ENCODE measurements around the gene NUP214. TPM values are rescaled to one million over a fixed set of nuclear protein-coding genes. Genes with fewer than 3 reads are reported as not detected.

NUP214 gene
- total and polyA plus RNA-seq, 2 of the 8 experiments (the other 6 are each of a cell fraction or from before 2014, with no cell fraction given) = 28.6 to 50.2 TPM

DNA sequence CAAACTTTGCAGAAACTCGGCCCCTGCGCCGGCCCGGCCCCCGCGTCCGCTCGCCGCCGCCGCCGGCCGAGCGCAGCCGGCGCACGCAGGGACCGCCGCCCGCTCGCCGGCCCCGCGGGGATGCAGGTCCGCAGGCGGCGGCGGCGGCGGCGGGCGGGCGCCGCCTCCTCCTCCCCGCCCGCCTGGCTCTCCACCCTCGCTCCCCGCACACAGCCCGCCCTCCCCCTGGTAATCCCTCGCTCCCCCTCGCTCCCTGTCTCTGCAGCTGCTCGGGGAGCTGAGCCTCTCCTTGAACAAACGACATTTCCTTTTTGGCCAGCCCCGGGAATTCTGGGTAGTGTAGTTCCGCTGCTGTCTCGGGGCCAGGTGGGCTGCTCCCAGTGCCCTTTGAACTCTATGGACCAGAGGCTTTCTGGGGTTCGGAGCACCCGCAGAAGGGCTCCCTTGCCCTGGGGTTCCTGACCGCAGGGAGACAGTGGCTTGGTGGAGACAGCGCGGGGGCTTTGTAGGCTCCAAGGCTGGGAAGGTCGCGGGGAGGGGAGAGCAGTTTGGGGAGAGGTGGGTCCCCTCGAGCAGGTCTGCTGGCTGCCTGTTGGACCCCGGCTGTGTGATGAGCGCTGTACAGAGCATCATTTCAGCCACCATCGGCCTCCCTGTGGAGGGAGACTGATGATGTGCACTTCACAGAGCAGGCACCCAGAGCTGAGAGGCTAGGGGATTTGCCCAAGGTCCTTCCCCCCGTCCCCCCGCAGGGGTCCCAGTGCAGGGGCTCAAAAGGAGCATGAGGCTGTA lies 152.7 kb downstream of the NUP214 start (continued):
- TF ChIP-seq, protein P1, sequence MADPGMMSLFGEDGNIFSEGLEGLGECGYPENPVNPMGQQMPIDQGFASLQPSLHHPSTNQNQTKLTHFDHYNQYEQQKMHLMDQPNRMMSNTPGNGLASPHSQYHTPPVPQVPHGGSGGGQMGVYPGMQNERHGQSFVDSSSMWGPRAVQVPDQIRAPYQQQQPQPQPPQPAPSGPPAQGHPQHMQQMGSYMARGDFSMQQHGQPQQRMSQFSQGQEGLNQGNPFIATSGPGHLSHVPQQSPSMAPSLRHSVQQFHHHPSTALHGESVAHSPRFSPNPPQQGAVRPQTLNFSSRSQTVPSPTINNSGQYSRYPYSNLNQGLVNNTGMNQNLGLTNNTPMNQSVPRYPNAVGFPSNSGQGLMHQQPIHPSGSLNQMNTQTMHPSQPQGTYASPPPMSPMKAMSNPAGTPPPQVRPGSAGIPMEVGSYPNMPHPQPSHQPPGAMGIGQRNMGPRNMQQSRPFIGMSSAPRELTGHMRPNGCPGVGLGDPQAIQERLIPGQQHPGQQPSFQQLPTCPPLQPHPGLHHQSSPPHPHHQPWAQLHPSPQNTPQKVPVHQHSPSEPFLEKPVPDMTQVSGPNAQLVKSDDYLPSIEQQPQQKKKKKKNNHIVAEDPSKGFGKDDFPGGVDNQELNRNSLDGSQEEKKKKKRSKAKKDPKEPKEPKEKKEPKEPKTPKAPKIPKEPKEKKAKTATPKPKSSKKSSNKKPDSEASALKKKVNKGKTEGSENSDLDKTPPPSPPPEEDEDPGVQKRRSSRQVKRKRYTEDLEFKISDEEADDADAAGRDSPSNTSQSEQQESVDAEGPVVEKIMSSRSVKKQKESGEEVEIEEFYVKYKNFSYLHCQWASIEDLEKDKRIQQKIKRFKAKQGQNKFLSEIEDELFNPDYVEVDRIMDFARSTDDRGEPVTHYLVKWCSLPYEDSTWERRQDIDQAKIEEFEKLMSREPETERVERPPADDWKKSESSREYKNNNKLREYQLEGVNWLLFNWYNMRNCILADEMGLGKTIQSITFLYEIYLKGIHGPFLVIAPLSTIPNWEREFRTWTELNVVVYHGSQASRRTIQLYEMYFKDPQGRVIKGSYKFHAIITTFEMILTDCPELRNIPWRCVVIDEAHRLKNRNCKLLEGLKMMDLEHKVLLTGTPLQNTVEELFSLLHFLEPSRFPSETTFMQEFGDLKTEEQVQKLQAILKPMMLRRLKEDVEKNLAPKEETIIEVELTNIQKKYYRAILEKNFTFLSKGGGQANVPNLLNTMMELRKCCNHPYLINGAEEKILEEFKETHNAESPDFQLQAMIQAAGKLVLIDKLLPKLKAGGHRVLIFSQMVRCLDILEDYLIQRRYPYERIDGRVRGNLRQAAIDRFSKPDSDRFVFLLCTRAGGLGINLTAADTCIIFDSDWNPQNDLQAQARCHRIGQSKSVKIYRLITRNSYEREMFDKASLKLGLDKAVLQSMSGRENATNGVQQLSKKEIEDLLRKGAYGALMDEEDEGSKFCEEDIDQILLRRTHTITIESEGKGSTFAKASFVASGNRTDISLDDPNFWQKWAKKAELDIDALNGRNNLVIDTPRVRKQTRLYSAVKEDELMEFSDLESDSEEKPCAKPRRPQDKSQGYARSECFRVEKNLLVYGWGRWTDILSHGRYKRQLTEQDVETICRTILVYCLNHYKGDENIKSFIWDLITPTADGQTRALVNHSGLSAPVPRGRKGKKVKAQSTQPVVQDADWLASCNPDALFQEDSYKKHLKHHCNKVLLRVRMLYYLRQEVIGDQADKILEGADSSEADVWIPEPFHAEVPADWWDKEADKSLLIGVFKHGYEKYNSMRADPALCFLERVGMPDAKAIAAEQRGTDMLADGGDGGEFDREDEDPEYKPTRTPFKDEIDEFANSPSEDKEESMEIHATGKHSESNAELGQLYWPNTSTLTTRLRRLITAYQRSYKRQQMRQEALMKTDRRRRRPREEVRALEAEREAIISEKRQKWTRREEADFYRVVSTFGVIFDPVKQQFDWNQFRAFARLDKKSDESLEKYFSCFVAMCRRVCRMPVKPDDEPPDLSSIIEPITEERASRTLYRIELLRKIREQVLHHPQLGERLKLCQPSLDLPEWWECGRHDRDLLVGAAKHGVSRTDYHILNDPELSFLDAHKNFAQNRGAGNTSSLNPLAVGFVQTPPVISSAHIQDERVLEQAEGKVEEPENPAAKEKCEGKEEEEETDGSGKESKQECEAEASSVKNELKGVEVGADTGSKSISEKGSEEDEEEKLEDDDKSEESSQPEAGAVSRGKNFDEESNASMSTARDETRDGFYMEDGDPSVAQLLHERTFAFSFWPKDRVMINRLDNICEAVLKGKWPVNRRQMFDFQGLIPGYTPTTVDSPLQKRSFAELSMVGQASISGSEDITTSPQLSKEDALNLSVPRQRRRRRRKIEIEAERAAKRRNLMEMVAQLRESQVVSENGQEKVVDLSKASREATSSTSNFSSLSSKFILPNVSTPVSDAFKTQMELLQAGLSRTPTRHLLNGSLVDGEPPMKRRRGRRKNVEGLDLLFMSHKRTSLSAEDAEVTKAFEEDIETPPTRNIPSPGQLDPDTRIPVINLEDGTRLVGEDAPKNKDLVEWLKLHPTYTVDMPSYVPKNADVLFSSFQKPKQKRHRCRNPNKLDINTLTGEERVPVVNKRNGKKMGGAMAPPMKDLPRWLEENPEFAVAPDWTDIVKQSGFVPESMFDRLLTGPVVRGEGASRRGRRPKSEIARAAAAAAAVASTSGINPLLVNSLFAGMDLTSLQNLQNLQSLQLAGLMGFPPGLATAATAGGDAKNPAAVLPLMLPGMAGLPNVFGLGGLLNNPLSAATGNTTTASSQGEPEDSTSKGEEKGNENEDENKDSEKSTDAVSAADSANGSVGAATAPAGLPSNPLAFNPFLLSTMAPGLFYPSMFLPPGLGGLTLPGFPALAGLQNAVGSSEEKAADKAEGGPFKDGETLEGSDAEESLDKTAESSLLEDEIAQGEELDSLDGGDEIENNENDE (IDR thresholded peaks at IDR 0.05; ENCODE audit: insufficient replicate concordance, low read length) = no peak

Measured in H1 (cell line).